Stimulated activated CD4-positive, alpha-beta T cell treated with anti-CD3 and anti-CD28 coated beads, TNF-alpha, amount 100 ng/mL, for 4 hours (primary cell): ENCODE data around the gene SPEM3.

ENCODE experiments used
- DNase-seq, 3 experiments: peaks; one replicate each; pipeline ENCODE4 v3.0.0-alpha.2; 2020; ENCODE audit warnings: low read depth in 3 of 3

Gene SPEM3

DNA sequence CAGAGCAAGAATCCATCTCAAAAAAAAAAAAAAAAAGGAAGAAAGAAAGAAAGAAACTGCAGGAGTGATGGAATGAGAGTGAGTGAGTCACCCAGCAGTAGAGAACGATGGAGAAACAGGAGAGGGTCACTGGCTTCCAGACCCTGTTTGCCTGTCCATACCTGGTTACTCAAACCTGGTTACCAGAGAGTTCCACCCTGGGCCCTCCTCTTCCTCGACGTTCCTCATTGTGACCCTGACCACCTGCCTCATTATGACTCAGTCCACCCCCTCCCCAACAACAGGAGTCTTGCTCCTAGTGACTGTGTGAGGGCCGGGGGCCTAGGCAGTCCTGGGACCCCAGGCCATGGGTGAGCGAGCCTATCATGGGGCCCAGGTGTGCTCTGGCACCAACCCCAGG is at the start of gene SPEM3:
Gene SPEM3, plus strand, starts transcription at position 301 of the 400 bp plus-strand sequence. Its CDS starts 46 bp downstream, at position 347.
- no peak for DNase-seq

GRCh38 chr17:7379134-7379533 is 49.5 kb upstream of the SPEM3 start:
- DNase-seq: no peak

DNA sequence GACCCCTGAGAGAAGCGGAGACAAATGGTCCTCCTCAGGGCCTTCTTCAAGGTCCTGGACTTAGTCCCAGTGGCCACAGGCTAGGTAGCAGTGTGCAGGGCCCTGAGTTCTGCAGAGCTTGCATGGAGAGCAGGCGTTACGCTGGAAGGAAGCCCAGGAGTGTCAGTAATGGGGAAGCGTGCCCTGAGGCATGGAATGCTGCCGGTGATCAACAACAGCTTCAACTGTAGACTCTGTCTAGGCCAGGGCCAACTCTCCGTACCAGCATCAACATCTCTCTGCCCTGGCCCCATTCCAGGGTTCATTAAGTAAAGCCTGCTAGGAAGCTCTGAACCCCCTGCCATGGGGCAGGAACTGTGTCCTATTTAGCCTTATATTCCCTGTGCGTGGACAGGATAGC is 48.3 kb upstream of the SPEM3 start:
- no peak for DNase-seq

DNA sequence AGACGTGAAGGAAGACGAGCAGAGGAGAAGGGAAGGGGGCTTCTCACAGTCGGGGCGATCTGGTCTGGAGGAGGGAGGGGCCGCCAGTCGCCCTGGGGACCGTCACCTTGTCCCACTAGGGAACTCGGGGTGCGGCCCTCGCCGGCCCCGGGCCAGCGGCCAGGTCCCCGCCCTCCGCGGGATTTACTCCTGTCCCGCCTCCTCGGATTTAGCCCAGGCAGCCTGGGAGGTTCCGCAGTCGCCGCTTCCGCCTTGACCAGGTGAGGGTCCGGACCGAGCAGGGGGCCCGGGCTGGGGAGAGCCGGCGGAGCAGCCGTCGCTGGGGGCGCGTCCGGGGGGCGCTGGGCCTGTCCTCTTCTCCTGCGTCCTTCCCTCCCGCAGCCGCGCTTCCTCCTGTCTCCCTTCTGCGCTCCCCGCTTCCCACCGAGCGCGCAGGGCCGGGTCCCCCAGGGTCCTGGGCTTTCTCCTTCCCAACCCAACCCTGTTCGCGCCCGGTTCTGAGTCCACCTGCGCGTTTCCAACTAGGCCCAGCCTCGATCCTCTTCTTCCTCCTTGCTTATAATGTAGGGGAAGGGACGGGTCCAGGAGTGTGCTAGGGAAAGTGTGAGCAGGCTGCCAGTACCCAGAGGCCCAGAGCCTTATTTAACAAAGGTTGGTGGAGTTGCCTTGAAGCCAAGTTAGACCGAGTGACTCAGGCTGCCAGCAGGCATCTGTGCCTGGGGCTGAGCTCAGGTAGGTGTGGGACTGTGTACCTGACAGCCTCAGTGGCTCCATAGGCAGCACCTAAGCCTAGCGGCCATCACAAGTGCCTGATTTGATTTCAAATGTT is 47.6 kb upstream of the SPEM3 start, which contains the start of gene TNK1:
Gene TNK1, plus strand, starts transcription at position 235 of the 829 bp plus-strand sequence. CDS start 1,838 bp downstream, outside the sequence.
- DNase-seq: no peak

DNA sequence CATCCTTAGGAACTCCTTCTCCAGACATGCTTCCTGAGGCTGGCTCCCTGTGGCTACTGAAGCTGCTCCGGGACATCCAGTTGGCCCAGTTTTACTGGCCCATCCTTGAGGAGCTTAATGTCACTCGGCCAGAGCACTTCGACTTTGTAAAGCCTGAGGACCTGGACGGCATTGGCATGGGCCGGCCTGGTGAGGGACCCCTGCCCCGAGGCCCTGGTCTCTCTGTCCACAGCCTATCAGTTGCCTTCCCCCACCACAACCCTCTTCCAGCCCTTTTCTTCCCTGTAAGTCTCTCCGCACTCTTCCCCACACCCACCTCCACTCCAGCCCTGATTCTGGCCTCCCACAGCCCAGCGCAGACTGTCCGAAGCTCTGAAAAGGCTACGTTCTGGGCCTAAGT is 45.8 kb upstream of the SPEM3 start:
- DNase-seq: no peak

- DNase-seq: no peak
Measured at GRCh38 chr17:7383371-7383741, 45.3 kb upstream of the SPEM3 start.

- DNase-seq: peak; percentile 55 to 70 (median 68)
Measured at GRCh38 chr17:7383742-7384488, 44.7 kb upstream of the SPEM3 start.

DNA sequence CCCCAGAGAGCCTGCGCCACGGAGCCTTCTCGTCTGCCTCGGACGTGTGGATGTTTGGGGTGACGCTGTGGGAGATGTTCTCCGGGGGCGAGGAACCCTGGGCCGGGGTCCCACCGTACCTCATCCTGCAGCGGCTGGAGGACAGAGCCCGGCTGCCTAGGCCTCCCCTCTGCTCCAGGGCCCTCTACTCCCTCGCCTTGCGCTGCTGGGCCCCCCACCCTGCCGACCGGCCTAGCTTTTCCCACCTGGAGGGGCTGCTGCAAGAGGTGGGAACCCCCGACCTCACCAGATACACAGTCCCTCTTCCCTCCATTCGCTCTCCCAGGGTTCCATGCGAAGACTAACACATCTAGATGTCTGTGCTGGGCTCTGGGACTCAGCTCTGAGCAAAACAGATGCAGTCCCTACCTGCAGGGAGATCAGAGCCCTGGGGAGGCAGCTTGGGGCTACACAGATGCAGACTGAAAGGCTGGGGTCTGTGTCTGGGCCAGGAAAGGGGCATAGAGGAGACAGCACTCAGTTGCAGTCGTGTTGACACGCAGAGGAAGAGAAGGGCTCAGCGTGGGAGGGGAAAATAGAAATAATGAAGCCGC is 44.1 kb upstream of the SPEM3 start:
- DNase-seq: no peak

DNA sequence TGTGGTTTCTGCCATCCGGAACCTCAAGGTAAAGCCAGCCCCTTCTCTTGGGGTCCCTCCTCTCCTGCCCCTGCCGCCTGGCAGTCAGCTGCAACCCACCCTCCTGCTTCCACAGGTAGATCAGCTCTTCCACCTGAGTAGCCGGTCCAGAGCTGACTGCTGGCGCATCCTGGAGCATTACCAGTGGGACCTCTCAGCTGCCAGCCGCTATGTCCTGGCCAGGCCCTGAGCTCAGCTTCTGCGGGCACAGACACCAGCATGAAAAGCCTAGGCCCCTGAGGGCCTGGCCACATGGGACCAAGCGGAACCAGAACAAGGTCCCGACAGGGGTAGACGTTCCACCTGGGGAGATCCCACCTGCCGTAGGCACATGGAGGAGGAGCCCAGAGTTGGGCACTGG is 39.8 kb upstream of the SPEM3 start:
- no peak for DNase-seq

DNA sequence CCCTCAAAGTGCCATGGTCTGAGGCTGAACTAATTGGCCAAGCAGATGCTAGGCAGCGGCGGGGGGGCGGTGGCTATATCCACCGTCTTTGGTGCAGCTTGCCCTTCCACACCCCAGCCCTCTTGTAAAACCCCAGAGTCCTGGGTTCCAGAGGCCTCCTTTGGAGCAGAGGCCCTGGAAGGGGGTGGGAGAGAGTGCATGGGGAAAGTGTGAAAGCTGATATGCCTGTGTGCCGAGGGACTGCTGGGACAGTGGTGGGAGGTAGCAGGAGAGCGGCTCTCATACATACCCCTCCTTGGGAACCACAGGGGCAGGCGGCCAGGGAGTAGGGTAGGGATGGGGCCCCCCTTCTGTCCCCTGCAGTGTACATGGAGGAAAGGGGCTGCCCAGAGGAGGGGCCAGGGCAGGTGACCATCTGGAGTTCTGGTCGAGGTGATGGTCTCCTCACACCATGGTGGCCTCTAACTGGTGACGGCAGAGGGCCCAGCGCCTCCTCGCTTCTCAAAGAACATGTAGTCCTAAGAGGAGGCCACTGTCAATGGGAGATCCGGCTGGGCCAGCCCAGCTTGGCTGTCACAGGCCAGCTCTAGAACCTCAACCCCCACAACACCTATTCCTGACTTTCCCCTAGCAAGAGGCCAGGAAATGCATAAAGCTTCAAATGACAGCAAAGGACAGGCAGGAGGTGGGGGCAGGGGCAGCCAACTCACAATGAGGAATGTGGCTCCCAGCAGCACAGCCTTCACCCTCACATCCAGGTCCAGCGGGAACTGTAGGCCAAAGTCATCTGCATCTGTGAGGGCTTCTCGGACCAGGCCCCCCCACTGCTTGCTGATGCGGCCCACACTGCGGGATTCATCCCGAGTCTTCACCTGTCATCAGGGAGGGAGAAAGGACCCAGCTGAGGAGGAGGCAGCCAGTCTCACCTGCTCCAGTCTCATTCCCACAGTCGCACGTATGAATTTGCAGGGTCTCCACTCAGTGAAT is 38.4 kb upstream of the SPEM3 start:
- DNase-seq: no peak

DNA sequence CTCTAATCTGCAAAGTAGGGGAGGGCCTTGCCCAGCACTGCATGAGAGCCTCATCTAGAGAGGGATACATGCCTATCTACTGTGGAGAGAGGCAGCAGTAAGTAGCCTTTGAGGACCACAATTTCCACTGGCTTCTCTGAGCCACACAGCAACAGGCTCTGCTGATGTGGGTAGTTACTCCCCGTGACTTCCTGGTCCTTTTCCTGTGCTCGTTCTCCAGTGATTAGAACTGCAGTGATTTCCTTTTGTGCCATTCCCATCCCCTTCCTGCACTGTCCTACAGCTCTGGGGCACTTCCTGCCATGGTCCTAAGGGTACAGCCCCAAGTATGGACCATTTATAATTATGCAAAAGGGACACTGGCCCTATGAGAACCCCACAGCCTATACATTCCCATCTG is 37.4 kb upstream of the SPEM3 start:
- DNase-seq: no peak

- DNase-seq: no peak
Measured at GRCh38 chr17:7392696-7393612, 35.7 kb upstream of the SPEM3 start.

DNA sequence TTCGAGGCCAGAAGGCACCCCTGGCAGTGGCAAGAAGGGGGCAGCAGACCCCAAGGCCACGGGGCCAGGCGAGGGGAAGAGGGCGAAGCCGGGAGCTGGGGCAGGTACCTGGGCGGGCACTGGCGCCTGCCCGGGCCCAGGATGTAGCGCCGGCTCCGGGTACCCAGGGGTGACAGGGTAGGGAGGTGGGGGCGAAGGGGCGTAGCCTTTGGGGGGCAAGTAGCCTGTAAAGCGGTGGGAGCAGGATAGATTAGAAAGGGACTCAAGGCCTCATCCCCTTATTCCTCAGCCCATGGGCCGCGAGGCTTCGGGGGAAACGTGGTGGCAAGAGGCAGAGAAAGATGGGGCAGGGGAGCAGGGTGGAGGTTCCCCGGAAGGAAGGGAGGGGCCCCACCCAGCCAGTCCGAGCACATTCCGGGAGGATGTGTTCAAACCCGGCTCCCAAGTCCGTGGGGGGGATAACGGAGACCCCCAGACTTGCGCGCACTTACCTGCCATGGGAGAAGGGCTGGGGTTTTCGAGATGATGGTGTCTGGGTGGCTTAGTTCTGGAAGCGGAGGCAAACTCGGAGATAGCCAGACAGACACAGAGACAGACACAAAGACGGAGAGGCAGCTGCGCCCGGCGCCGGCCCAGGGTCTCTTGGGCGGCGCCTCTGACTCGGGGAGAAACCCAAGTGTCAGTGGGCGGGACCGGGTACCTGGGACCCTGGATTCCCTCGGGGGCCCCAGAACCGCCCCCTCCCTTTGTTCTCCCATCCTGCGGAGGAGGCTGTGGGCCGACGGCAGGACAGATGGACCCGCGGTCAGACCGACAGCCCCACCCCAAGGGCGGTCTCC is 34.8 kb upstream of the SPEM3 start:
- peak in 2 of 3 experiments; percentile 37 to 50 for DNase-seq

DNA sequence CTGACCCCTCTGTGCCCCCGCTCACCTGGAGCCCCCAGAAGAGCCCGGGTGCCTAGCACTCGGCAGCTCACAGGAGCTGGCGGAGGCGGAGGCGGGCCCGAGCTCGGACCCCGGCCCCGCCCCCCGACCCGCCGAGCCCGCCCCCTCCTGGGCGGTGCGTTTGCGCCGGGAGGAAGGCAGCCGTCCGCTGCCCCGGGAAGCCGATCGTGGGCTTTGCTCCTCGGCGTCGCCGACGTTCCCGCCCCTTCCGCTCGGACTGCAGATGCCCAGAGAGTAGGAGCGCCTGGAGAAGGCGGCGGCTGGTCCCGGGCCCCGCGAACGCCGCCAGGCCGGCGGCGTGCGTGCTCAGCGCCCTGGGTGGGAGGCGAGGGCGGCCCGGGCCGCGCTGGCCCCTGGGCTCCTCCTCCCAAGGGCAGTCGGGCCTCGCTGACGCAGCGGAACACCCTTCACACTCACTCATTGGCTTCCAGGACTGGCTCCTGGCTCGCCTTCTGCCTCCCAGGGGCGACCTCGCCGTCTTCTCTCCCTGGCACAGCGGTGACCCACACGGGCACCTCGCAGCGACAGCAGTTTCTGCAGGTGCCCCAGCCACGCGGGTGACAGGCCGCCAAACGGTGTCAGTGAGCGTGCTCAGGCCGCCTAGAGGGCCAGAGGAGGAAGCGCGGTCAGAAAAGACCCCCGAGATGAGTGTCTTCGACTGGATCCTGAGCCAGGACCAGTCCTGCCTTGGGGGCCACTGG is 34.0 kb upstream of the SPEM3 start, which contains the start of gene PLSCR3:
Gene PLSCR3, minus strand, starts transcription at position 74 of the 740 bp plus-strand sequence. CDS start 415 bp downstream, outside the sequence.
- peak; percentile 62 to 78 (median 67) for DNase-seq

DNA sequence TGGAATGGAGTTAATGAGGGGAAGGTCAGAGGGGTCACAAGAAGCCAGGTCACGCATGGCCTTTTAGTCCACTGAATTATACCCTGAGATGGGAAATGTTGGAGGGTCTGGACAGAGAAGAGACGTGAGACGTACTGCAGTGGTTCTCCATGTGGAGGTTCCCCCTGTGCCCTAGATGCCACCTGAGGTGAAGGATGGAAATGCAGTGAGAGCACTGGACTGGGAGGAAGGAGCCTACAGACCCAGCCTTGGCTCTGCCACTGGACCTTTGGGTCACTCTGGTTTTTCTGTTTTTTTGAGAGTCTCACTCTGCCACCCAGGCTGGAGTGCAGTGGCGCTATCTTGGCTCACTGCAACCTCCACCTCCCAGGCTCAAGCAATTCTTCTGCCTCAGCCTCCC is 32.5 kb upstream of the SPEM3 start:
- no peak for DNase-seq

DNA sequence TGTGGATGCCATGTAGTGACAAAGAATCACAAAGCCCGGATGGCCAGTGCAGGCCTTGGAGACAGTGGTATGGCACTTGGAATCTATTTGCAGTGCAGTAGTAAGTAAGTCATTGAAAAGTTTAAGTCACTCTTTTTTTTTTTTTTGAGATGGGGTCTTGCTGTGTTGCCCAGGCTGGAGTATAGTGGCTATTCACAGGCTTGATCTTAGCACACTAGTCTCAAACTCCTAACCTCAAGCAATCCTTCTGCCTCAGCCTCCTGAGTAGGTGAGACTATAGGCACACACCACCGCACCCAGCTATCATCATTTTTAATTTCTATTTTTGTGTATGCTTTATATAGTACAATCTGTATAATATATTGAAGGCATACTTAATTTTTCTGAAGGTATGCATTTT is 30.0 kb upstream of the SPEM3 start:
- no peak for DNase-seq

DNA sequence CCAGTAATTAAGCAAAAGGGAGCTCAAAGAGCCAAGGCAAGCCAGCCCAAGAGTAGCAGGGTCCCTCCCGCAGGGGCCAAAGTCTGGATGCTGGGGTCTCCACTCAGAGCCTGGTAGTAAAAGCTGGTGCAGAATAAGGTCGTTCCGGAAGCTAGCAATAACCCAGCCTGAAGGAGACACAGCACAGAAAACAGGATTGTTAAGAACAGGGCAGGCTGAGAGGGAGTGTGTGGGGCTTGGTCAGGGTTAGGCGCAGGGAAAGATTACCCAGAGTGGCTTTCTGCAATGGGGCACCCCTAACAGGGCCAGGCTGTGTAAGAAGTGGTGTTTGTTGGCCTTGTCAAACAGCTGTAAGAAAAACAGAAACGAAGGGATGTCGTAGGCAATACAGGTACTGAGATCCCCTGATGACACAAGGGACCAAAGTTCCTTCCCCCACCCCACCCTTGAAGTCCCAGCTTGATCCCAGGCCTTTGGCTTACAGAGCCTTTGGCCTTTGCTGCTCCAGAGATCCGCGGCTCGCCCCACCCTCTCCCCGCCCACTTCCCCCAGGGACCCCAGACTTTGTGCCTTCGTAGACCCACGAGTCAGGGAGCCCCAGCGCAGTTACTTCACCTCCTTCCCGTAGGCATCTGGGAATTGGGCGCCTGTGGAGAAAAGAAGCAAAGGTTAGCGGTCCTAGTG is 25.5 kb upstream of the SPEM3 start:
- no peak for DNase-seq

DNA sequence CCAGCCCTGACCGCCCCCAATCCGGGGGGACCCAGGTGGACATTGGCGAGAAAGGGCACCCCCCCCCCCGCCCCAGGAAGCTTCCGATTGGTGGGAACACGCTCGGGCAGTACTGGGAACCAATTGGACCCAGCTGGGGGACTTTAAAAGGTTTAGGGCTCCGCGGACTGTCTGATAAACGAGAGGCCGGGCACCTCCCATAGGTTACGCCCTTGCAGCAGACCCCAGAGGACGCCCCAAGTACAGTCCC is 25.0 kb upstream of the SPEM3 start:
- DNase-seq: no peak
